Inflammatory macrophage treated with lipopolysaccharide for 1 hour (primary cell): ENCODE data around the gene USP47.

Experiments
- DNase-seq, 2 donors: peaks; one replicate each; pipeline ENCODE4 v3.0.0-alpha.2; 2020 to 2022

Gene USP47

GRCh38 chr11:11942668-11943067 is 100.9 kb downstream of the USP47 start:
- no peak for DNase-seq

- no peak for DNase-seq
These were observed 102.7 kb downstream of the USP47 start for GRCh38 chr11:11944444-11944843.

DNA sequence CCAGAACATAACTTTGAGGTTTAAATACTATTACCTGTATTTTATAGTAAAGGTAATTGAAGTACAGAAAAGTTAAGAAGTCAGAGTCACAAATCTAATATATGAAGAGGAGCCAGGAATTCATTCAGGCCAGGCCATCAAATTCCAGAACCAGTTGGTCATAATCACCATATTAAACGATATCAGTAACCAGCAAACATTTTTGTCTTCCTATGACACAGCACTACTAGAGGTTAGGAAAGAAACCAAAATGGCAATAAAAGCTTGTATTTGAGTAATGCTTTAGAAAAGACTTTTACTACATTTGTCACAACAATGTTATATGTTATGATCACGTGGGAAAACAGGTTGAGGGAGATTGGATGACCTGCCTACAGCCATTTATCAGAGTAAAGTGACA is 104.4 kb downstream of the USP47 start:
- no peak for DNase-seq

- DNase-seq: no peak
These were observed 105.1 kb downstream of the USP47 start for GRCh38 chr11:11946878-11947277.

DNA sequence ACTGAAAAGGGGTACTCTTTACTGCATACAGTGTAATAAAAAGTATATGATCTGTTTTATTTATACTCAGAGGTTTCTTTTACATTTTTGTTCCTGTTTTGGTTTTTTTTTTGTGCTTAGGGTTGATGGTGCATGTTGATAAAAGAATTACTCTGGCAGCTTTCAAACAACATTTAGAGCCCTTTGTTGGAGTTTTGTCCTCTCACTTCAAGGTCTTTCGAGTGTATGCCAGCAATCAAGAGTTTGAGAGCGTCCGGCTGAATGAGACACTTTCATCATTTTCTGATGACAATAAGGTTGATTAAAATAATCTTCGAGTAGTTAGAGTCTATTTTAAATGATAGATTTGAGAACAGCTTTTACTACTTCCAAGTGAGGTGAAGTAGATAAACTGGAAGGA is 106.1 kb downstream of the USP47 start:
- DNase-seq: no peak

DNA sequence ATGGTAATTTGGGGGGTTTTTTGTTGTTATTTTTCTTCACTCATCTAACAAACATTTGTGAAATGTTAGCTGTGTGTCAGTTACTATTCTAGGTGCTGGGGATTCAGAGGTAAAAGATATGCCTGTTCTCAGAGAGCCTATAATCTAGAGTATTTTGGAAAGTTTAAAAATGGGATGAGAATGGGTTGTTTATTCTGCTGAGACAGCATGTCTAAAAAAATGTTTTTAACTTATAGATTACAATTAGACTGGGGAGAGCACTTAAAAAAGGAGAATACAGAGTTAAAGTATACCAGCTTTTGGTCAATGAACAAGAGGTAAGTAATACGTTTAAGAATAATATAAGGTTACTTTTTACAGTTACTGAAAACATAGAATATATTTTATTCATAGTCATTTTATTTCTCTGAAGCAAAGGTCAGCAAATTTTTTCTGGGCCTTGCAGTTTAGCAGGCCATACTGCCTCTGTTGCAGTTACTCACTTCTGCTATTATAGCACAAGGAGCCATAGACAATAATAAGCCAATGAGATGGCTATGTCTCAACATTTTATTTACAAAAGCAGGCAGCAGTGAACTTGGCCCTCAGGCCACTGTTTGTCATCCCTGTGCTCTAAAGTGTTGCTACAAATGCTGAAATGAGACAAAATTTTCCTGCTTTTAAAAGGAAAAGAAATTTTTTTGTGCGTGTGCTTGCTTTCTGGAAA is 106.6 kb downstream of the USP47 start:
- DNase-seq: no peak

DNA sequence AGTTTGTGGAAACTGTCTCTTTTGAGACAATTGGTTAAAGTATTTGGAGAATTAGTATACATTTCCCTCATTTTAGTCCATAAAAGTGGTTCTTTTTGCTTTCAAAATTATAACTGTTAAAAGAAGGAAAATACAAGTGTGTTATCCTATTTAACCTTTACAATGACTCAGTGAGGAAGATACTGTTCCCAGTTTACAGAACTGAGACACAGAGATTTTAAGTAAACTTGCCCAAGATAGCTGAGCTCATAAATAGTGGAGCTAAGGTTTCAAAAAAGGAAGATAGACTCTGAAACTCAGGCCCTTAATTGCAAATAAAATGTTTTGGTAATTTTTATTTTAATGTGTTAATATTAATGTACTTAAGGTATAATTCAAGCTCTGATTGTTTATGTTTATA is 107.7 kb downstream of the USP47 start:
- no peak for DNase-seq

DNA sequence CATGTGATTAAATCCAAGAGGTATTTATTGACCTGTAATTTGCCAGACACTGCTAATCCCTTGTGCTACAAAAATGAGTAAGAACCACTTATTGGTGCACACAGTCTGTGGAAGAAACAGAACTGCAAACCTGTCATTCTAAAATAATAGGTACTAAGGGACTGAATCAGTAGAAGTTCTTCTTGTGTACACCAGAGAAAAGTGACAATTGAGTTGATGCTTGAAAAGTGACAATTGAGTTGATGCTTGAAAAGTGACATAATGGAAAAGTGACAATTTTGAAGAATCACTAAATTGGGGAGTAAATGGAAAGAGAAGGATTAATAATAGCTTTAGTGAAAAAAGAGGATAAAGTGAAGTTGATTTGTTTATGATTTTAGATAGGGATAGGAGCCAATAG is 110.3 kb downstream of the USP47 start:
- no peak for DNase-seq

- no peak for DNase-seq
These were observed 114.2 kb downstream of the USP47 start for GRCh38 chr11:11956006-11956405.

DNA sequence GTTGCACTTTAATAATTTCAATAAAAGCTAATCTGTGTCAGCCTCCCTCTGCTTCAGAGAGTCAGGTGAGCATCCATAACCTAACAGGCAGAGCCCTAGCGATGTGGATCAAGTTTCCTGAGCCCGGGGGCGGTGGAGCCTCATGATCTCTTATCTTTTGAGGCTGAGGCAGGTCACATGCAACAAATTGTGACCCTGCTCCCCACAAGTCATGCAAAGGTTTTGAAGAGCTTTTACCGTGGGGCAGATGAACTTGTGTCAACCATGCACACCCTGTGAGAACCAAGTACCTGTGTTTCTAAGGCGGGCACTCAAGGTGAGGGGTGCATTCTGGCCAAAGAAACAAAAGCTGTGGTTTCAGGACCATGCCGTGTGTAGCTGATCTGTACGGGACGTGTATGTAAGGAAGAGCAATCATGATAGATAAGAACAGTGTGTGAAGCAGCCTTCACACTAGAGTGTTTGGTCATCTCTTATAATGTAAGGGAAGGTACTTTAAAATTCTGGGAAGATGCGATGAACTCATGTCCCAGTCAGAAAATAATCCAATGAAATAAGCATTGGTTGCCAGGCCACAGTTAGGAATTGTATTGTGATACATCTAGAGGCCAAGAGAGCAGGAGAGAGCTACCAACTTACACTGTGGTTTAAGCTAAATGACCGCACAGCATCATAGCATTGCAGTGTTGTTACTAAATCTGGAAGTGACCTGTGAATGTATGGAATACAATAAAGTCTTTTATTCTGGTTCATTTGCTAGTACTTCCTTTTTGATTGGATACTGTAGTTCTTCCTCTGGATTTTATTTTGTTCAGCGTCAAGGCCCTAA is 116.8 kb downstream of the USP47 start:
- no peak for DNase-seq

GRCh38 chr11:11959601-11960000 is 117.8 kb downstream of the USP47 start:
- DNase-seq: no peak

GRCh38 chr11:11960687-11961086 is 118.9 kb downstream of the USP47 start:
- DNase-seq: no peak

DNA sequence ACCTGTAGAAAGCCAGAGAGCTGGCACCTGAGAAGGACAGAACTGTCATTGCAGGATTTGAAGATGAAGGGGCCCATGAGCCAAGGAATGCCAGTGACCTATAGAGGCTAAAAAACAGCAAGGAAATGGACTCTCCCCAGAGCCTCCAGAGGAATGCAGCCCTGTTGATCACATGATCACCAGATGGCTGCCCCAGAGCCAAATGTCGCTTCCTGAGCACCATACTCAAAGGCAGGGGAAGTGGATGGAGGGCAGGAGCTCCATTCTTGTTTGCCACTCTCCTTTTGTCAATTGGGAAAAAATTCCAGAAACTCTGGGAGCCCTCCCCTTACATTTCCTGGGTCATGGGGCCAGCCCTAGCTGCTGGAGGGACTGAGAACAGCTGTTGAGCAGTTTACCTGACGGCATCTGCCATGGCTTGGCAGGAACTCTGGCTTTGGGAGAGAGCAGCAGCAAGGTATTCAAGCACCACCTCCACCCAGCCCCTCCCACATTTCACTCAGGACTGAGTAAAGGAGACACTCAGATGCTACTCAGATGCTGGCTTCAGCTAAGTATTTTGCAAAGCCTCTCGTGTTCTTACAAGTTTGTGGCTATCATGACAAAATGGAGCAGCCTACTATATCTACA is 119.7 kb downstream of the USP47 start:
- no peak for DNase-seq

DNA sequence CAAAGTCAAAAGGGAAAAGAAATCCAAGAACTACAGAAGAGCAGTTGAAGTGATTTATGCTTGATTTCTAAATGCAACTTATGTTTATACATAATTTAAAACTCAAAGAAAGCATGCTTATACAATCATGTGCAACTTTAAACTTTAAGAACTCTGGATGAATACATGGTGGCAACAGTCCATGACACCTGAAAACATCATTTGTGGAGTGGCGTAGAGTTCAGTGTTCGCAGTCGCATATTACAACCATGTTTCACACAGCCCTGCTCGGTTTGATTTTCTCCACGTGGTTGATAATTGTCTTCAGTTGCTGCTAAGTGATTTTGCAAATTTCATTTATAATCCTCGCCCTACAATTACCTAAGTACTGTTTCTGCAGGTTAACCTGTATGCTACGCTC is 121.3 kb downstream of the USP47 start:
- DNase-seq: no peak

DNA sequence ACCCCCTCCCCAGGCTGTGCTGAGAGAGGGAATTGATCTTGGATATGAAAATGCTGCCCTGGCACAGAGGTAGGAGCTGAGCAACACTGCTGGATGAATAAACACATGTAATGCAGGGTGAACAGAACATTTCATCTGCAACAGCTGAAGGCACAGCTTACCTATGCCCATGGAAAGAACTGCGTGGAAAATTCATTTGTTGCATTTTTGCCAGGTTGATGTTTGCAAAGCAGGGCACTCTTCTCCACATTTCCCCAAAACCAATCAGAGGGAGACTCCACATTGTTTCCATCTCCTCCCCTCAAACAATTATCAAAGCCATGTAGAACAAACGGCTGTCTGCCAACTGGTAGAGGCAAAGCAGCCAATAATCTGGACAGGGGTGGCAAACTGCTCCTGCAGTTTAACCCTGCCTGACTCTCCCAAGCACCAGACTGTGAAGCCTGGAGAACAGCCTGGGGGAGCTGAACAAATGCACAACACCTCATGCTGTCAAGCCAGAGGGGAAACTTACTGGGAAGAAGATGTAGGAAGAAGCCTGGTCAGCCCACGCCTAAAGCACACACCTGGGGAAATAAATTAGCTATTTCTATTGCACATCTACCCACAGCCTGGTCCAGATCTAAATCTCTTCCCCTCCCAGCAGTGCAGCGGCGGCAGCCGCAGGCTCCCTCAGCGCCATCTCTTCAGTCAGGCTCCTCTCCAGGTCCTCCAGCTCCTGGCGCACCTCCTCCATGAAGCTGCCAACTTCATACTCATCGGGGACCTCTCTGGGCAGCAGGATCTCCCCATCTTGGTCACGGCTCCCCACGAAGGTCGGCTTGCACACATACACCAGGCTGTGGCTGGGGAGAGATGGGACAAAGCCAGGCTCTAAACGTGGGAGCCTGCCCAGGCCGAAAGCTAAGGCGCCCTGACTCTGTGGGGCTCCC is 122.3 kb downstream of the USP47 start:
- DNase-seq: no peak

GRCh38 chr11:11964774-11965150 is 123.0 kb downstream of the USP47 start:
- no peak for DNase-seq

- no peak for DNase-seq
These were observed 123.4 kb downstream of the USP47 start for GRCh38 chr11:11965192-11965591.

DNA sequence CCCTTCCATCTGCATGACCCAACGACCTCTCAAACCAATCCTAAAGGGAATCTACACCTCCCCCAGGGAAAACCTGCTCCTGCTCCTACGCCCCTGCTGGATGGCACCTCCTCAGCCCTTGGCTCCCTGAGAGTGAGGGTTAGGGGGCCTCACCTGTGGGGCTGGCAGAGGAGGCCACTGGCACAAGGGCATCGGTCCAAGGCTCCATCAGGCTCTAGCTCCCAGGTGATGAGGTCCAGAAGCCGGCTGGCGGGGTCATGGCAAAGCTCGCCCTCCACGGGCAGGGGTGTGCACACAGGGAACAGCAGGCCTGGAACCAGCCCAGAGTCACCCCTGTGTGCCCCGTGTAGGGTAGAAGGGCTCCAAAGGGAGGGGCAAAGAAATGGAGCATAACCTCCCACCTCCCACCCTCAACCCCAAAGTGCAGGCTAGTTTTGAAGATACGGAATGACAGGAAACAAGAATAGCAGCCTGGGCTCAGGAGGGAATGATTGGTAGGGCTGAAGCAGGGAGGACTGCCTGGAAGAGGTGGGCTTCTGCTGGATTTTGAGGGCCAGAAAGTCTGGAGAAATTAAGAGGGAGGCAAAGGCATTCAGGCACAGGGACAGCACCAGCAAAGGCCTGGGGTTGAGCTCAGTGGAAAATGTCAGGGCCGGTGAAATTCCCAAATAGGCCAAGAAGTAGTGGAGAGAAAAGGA is 124.0 kb downstream of the USP47 start:
- no peak for DNase-seq

DNA sequence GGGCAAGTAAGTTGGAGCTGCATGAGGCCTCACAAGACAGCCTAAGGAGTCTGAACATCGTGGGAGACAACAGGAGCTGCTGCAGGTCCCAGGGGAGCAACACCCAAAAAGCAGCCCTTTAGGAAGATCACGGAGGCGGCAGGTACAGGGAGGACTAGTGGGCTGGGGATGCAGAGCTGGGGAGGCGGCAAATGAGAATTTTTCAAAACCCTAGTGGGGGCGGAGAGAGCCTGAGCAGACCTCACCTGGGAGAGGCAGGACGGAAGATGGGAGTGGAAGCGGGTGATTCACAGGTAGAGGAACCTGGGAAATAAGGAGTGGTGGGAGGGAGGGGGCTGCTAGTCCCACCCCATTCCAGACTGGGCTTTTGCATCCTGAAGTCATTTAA is 124.6 kb downstream of the USP47 start:
- DNase-seq: no peak

- peak; percentile 32 to 70 for DNase-seq
These were observed 125.3 kb downstream of the USP47 start for GRCh38 chr11:11966826-11967668.
